ENCODE data around the gene BCDIN3D. TPM values are rescaled to one million over a fixed set of nuclear protein-coding genes. Genes with fewer than 3 reads are reported as not detected.

BCDIN3D gene, protein sequence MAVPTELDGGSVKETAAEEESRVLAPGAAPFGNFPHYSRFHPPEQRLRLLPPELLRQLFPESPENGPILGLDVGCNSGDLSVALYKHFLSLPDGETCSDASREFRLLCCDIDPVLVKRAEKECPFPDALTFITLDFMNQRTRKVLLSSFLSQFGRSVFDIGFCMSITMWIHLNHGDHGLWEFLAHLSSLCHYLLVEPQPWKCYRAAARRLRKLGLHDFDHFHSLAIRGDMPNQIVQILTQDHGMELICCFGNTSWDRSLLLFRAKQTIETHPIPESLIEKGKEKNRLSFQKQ
- polyA plus RNA-seq (2.9 to 3.7 TPM (median 3.4 TPM) in 3 replicates), polyA minus RNA-seq (1.1 to 2.5 TPM (median 1.7 TPM) in 3 replicates)
- polyA plus RNA-seq (2011; ENCODE audit: low read depth) = 1.2 TPM
- polyA plus RNA-seq (2011; cell fraction: cytosol; rRNA removed) = 1.8 and 3.5 TPM in 2 replicates
- polyA plus RNA-seq (2011; cell fraction: nucleus; rRNA removed) = 4.8 and 5.2 TPM in 2 replicates
- polyA plus RNA-seq (2012; ENCODE audit: low replicate concordance) = 2.0 and 3.6 TPM in 2 replicates
- polyA minus RNA-seq (2011; cell fraction: cytosol; rRNA and poly(A)+ RNA removed) = 0.96 TPM
- polyA minus RNA-seq (2011; cell fraction: nucleus; rRNA and poly(A)+ RNA removed) = 1.5 and 1.7 TPM in 2 replicates

DNA sequence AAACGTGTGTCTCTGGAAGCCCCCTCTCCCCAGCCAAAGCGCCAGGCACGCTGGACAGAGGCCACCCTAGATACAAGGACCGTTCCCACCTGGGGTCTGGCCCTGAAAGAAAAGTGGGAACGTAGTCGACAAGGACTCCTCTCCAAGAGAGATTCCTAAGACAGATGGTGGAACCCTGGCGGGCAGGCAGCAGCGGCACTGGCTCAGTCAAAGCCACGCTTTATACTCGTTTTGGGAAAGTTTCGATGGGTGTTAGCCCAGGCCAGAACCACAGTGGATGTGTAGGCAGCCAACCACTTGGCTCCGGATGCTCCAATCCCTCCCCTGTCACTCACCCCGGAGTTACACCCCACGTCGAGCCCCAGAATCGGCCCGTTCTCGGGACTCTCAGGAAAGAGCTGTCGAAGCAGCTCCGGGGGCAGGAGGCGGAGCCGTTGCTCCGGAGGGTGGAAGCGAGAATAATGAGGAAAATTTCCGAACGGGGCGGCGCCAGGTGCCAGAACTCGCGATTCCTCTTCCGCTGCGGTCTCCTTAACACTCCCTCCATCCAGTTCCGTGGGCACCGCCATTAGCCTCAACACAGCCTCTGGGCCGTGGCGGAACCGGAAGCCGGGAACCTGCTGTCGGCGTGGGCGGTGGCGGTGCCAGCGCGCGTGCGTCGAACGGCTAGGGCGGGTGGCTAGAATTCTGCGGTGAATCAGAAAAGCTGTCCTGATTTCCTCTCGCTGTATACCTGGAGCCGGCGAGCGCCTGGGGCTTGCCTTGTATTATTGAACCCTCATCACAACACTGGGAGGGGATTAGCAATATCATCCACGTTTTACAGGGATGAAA, at the start of gene BCDIN3D:
TSS of gene BCDIN3D (minus strand) at position 588 of the 834 bp plus-strand sequence. CDS start at position 569, 19 bp downstream.
- H3K9me3 ChIP-seq (ENCODE audit: control insufficient read depth, low read depth, low read length) = no peaks in the 10 kb centered on the region
- dilution Hi-C loops (cut with MboI; ENCODE audit: extremely low pct_ligation_motif_present, low sequenced_read_pairs) = no loop called here
- peak; percentile 55 for DNase-seq (ENCODE audit: low read depth, low spot score)
- no peaks in the 10 kb centered on the region for H3K36me3 ChIP-seq (ENCODE audit: control insufficient read depth in 2 of 2, extremely low read depth in 1 of 2, insufficient read depth in 2 of 2, low read length in 2 of 2)
- H3K4me2 ChIP-seq (ENCODE audit: control insufficient read depth, extremely low read depth, insufficient read depth, low read depth, low read length) = peak within 1 kb of the TSS; percentile 93
- FAIRE-seq = peak; percentile 46
- peak within 1 kb of the TSS; percentile 95 for H3K27ac ChIP-seq (ENCODE audit: control insufficient read depth, insufficient read depth, low read length)
- no peaks in the 10 kb centered on the region for H3K27me3 ChIP-seq (ENCODE audit: control insufficient read depth, extremely low read depth, insufficient read depth, low read length)
- H3K4me3 ChIP-seq (ENCODE audit: control insufficient read depth in 2 of 3, extremely low read depth in 1 of 3, insufficient read depth in 2 of 3, low read depth in 1 of 3, low read length in 3 of 3) = peak within 1 kb of the TSS; percentile 62 to 92 (median 89)
- peak within 1 kb of the TSS; percentile 97 for H3K9ac ChIP-seq (ENCODE audit: control insufficient read depth, extremely low read depth, insufficient read depth, low read length)
- peaks cover 7% of the 10 kb centered on the region for H3K79me2 ChIP-seq (ENCODE audit: control insufficient read depth, insufficient read depth, low read length)
- TF ChIP-seq, protein P1, sequence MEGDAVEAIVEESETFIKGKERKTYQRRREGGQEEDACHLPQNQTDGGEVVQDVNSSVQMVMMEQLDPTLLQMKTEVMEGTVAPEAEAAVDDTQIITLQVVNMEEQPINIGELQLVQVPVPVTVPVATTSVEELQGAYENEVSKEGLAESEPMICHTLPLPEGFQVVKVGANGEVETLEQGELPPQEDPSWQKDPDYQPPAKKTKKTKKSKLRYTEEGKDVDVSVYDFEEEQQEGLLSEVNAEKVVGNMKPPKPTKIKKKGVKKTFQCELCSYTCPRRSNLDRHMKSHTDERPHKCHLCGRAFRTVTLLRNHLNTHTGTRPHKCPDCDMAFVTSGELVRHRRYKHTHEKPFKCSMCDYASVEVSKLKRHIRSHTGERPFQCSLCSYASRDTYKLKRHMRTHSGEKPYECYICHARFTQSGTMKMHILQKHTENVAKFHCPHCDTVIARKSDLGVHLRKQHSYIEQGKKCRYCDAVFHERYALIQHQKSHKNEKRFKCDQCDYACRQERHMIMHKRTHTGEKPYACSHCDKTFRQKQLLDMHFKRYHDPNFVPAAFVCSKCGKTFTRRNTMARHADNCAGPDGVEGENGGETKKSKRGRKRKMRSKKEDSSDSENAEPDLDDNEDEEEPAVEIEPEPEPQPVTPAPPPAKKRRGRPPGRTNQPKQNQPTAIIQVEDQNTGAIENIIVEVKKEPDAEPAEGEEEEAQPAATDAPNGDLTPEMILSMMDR (optimal IDR thresholded peaks at IDR 0.05 in 1 of 3, IDR thresholded peaks at IDR 0.05 in 1 of 3, conservative IDR thresholded peaks at IDR 0.05 in 1 of 3; ENCODE audit: extremely low read depth in 1 of 3, insufficient read depth in 2 of 3, low read length in 3 of 3) = no peak
- TF ChIP-seq EZH2 (IDR thresholded peaks at IDR 0.05; ENCODE audit: low read length) = no peak
- no peaks in the 10 kb centered on the region for H3K9me1 ChIP-seq (ENCODE audit: control insufficient read depth, extremely low read depth, insufficient read depth, low read length)
- H2AFZ ChIP-seq (ENCODE audit: control insufficient read depth, low read length) = peak within 1 kb of the TSS; percentile 78
- H4K20me1 ChIP-seq (ENCODE audit: control insufficient read depth, extremely low read depth, insufficient read depth, low read length) = no peaks in the 10 kb centered on the region
- peaks cover 14% of the 10 kb centered on the region for H3K4me1 ChIP-seq (ENCODE audit: control insufficient read depth, extremely low read depth, insufficient read depth, low read length)

DNA sequence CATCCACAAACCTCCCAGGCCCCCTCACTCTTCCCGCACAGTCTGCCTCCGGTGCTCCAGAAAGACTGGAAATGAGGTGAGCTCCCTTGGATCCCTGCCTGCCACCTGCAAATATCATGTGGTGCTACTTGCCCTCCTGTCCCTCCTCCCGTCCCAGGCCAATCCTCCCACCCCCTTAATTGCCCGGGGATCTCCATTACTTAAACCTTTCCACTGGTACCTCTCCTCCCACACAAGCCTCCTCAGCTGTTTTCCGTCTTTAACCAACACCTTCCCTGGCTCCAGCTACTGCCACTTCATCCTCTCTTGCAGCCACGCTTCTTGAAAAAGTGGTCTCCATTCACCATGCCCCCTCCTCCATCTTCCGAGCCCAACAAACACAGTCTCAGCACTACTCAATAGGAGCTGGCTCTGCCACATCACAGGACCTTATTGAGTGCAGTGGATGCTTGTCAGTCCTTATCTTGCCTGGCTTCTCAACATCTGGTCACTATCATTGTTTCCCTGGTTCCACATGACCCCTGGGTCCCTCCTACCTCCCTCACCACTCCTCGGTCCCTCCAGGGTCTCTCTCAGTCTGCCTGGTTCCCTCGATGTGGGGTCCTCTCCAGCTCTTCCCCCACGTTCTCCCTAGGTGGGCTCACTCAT, 49.3 kb upstream of the BCDIN3D start:
- FAIRE-seq = no peak

More for the DNA sequence above, 49.3 kb upstream of the BCDIN3D start:
- no peaks in the 10 kb centered on the region for H3K9me1 ChIP-seq (ENCODE audit: control insufficient read depth, extremely low read depth, insufficient read depth, low read length)
- peaks cover 7% of the 10 kb centered on the region for H3K4me1 ChIP-seq (ENCODE audit: control insufficient read depth, extremely low read depth, insufficient read depth, low read length)
- no peak overlapping the region for H3K9ac ChIP-seq (ENCODE audit: control insufficient read depth, extremely low read depth, insufficient read depth, low read length)
- no peaks in the 10 kb centered on the region for H4K20me1 ChIP-seq (ENCODE audit: control insufficient read depth, extremely low read depth, insufficient read depth, low read length)
- no peak for DNase-seq (ENCODE audit: low read depth, low spot score)
- H3K79me2 ChIP-seq (ENCODE audit: control insufficient read depth, insufficient read depth, low read length) = no peaks in the 10 kb centered on the region
- no peak overlapping the region for H2AFZ ChIP-seq (ENCODE audit: control insufficient read depth, low read length)
- no peak overlapping the region for H3K27ac ChIP-seq (ENCODE audit: control insufficient read depth, insufficient read depth, low read length)
- peaks cover 17% of the 10 kb centered on the region for H3K27me3 ChIP-seq (ENCODE audit: control insufficient read depth, extremely low read depth, insufficient read depth, low read length)
- H3K9me3 ChIP-seq (ENCODE audit: control insufficient read depth, low read depth, low read length) = no peaks in the 10 kb centered on the region
- dilution Hi-C loops (cut with MboI; ENCODE audit: extremely low pct_ligation_motif_present, low sequenced_read_pairs) = no loop called here
- TF ChIP-seq, protein P1 (optimal IDR thresholded peaks at IDR 0.05 in 1 of 3, IDR thresholded peaks at IDR 0.05 in 1 of 3, conservative IDR thresholded peaks at IDR 0.05 in 1 of 3; ENCODE audit: extremely low read depth in 1 of 3, insufficient read depth in 2 of 3, low read length in 3 of 3) = no peak
- TF ChIP-seq EZH2 (IDR thresholded peaks at IDR 0.05; ENCODE audit: low read length) = no peak
- H3K36me3 ChIP-seq (ENCODE audit: control insufficient read depth in 2 of 2, extremely low read depth in 1 of 2, insufficient read depth in 2 of 2, low read length in 2 of 2) = no peaks in the 10 kb centered on the region
- no peak overlapping the region for H3K4me3 ChIP-seq (ENCODE audit: control insufficient read depth in 2 of 3, extremely low read depth in 1 of 3, insufficient read depth in 2 of 3, low read depth in 1 of 3, low read length in 3 of 3)
- no peak overlapping the region for H3K4me2 ChIP-seq (ENCODE audit: control insufficient read depth, extremely low read depth, insufficient read depth, low read depth, low read length)

All from keratinocyte (primary cell).